Osteoblast (primary cell): ENCODE results near the gene ZSWIM6. TPM values are rescaled to one million over a fixed set of nuclear protein-coding genes. Genes with fewer than 3 reads are reported as not detected.

Source experiments
- DNase-seq: peaks from one replicate; pipeline ENCODE4 v3.0.0; 2011; ENCODE audit warnings: low spot score, mixed read lengths; ENCODE audit not compliant: insufficient read length; ENCODE audit errors: missing footprints
- H2AFZ ChIP-seq: 2 replicates; pipeline ENCODE4 v1.6.0; 2011; ENCODE audit warnings: mild to moderate bottlenecking, low read length
- H3K27ac ChIP-seq: 2 replicates; pipeline ENCODE4 v1.5.1; 2011; ENCODE audit warnings: mild to moderate bottlenecking, low read depth, low read length, moderate library complexity
- H3K27me3 ChIP-seq: 2 replicates; pipeline ENCODE4 v1.6.0; 2012; ENCODE audit warnings: mild to moderate bottlenecking, control low read depth, inconsistent platforms, low read length, moderate library complexity; ENCODE audit not compliant: insufficient read depth
- H3K36me3 ChIP-seq: 2 replicates; pipeline ENCODE4 v1.5.1; 2011; ENCODE audit warnings: mild to moderate bottlenecking, low read length, control low read depth, moderate library complexity; ENCODE audit not compliant: insufficient read depth
- H3K4me1 ChIP-seq: 2 replicates; pipeline ENCODE4 v1.5.1; 2011; ENCODE audit warnings: mild to moderate bottlenecking, low read length, control low read depth, moderate library complexity; ENCODE audit not compliant: insufficient read depth
- H3K4me2 ChIP-seq: 2 replicates; pipeline ENCODE4 v1.6.0; 2011; ENCODE audit warnings: mild to moderate bottlenecking, low read length; ENCODE audit not compliant: insufficient read depth
- H3K4me3 ChIP-seq: fragments of 200-600 bp; sonication (generic); 3 replicates; pipeline ENCODE4 v1.5.1; 2012; ENCODE audit warnings: mild to moderate bottlenecking, low read length, inconsistent platforms; ENCODE audit not compliant: insufficient read depth
- H3K79me2 ChIP-seq: 2 replicates; pipeline ENCODE4 v1.6.0; 2012; ENCODE audit warnings: mild to moderate bottlenecking, low read length, control low read depth, inconsistent platforms; ENCODE audit not compliant: insufficient read depth
- H3K9me3 ChIP-seq: 2 replicates; pipeline ENCODE4 v1.5.1; 2011; ENCODE audit warnings: low read depth, low read length, control low read depth
- H4K20me1 ChIP-seq: 2 replicates; pipeline ENCODE4 v1.6.0; 2012; ENCODE audit warnings: mild to moderate bottlenecking, low read length, control low read depth; ENCODE audit not compliant: insufficient read depth
- total RNA-seq: library from RNA; depleted of rRNA; stranded (reverse); fragments of >200 nt; gene quantifications from 2 replicates; pipeline ENCODE4 v1.2.3, GENCODE V29; 2012
- TF ChIP-seq, protein P1 (sequence below): IDR thresholded peaks from 2 replicates; pipeline ENCODE4 v1.5.1; 2011; ENCODE audit warnings: mild to moderate bottlenecking, low read depth, low read length, moderate library complexity; ENCODE audit errors: extremely low read depth

The ZSWIM6 gene
- total RNA-seq, 1 donor = 10.5 TPM

DNA sequence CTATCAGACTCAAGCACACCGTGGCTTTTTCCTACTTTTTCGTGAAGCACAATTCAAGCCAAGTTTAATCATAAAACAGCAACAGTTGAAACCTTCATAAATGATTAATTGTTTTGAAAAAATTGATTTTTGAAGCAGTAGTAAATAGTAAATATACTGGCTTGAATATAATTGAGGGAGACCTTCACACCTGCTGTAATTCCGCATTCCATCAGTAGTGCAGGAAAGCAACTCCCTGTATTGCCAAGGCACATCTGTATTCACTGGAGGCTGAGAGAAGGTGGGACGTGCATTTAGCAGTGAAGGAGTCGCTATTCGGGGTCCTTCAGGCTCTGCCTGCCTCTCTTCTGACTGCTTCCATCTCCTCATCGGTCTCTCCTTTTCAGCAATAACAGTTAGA is 203.8 kb downstream of the ZSWIM6 start:
- Histone ChIP-seq H3K36me3 (peaks cover 32% of the 10 kb centered on the region), H2AFZ (no peak overlapping the region), H3K27me3 (no peaks in the 10 kb centered on the region), H3K79me2 (peaks cover 8% of the 10 kb centered on the region), H3K4me1 (no peaks in the 10 kb centered on the region), H3K4me3 (no peak overlapping the region), H3K9me3 (no peaks in the 10 kb centered on the region), H3K27ac (no peak overlapping the region), H3K4me2 (no peak overlapping the region), H4K20me1 (no peaks in the 10 kb centered on the region)
- TF ChIP-seq, protein P1, sequence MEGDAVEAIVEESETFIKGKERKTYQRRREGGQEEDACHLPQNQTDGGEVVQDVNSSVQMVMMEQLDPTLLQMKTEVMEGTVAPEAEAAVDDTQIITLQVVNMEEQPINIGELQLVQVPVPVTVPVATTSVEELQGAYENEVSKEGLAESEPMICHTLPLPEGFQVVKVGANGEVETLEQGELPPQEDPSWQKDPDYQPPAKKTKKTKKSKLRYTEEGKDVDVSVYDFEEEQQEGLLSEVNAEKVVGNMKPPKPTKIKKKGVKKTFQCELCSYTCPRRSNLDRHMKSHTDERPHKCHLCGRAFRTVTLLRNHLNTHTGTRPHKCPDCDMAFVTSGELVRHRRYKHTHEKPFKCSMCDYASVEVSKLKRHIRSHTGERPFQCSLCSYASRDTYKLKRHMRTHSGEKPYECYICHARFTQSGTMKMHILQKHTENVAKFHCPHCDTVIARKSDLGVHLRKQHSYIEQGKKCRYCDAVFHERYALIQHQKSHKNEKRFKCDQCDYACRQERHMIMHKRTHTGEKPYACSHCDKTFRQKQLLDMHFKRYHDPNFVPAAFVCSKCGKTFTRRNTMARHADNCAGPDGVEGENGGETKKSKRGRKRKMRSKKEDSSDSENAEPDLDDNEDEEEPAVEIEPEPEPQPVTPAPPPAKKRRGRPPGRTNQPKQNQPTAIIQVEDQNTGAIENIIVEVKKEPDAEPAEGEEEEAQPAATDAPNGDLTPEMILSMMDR = no peak
- DNase-seq = no peak

DNA sequence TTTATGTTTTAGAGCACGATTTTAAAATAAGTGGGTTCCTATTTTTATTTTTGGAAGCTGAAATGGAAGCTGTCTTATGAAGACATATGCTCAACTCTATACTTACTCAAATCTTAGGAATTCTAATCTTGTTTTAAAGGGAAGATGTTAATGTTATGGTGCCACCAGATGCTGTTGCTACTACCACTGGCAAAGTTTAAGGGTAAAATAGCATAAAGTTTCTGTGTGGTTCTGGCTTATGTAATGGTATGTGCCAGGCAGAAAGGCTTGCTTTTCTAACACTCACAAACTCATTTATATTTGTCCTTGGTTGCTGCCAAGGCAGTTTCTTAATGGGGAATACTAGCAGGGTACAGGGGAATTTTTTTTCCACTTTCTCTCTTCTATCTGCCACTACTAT is 204.9 kb downstream of the ZSWIM6 start:
- Histone ChIP-seq H3K27ac (no peak overlapping the region), H3K4me2 (no peak overlapping the region), H3K9me3 (no peaks in the 10 kb centered on the region), H3K27me3 (no peaks in the 10 kb centered on the region), H4K20me1 (no peaks in the 10 kb centered on the region), H3K79me2 (peaks cover 7% of the 10 kb centered on the region), H3K4me3 (no peak overlapping the region), H3K4me1 (no peaks in the 10 kb centered on the region), H2AFZ (no peak overlapping the region), H3K36me3 (peaks cover 37% of the 10 kb centered on the region)
- no peak for DNase-seq
- TF ChIP-seq, protein P1 = no peak

DNA sequence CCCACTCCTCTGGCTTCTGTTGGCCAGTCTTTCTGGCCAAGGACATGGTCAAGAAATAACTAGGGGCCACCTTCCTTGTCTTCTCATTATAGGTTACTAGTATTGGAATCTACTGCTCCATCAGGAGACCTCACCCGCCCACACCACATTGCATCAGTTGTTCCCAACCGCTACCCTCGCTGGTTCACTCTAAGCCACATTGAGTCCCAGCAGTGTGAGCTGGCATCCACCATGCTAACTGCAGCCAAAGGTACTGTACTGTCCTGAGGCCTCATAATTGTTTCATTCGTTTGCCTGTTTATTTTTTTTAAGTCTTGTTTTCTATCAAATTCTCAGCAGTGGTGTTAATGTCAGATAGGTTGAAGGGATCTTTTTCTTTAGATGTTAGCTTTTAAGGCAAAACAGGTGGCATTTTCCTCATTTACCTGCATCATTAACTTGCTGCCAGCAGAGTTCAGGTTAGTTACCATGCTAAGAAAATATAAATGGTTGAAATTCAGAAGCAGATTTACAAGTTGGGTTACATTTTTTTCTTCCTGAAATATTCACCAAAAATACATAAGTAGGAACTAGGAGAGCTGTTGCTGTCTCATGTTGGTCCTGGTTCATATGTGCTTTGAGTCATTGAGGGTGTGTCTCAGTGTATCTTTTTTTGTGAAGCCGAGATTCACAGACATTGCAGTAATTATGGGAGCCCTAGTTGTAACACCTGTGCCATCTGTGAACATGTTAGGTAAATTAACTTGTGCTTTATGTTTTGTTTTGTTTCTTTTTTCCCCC is 206.9 kb downstream of the ZSWIM6 start:
- H3K36me3 ChIP-seq = peaks cover 57% of the 10 kb centered on the region
- peaks cover 2% of the 10 kb centered on the region for H3K79me2 ChIP-seq
- H3K4me2 ChIP-seq = no peak overlapping the region
- H3K9me3 ChIP-seq = peaks cover 4% of the 10 kb centered on the region
- no peak for DNase-seq
- no peaks in the 10 kb centered on the region for H3K27me3 ChIP-seq
- no peak overlapping the region for H3K27ac ChIP-seq
- TF ChIP-seq, protein P1 = no peak
- no peak overlapping the region for H2AFZ ChIP-seq
- H3K4me3 ChIP-seq = no peak overlapping the region
- H4K20me1 ChIP-seq = no peaks in the 10 kb centered on the region
- H3K4me1 ChIP-seq = no peaks in the 10 kb centered on the region

DNA sequence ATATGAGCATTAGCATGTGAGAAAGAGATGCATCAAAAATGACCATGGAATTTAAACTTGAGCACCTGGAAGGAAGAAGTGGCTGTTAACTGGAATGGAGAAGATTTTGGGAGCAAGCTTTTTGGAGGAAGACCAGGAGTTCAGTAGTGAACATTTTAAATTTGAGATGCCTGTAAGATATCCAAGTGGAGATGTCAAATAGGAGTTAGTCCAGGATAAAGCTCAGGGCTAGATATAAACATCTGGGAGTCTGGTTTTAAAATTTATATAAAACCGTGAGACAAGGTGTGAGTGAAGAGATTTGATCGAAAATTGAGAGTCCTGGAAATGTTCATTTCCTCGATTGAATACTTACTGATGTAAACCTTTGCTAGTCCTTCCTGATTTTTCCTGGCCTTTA is 217.5 kb downstream of the ZSWIM6 start:
- DNase-seq = no peak
- TF ChIP-seq, protein P1 = no peak
- H4K20me1 ChIP-seq = no peaks in the 10 kb centered on the region
- H3K36me3 ChIP-seq = peaks cover 18% of the 10 kb centered on the region
- H3K27me3 ChIP-seq = no peaks in the 10 kb centered on the region
- H3K4me1 ChIP-seq = no peaks in the 10 kb centered on the region
- H3K4me3 ChIP-seq = no peak overlapping the region
- H2AFZ ChIP-seq = no peak overlapping the region
- H3K79me2 ChIP-seq = no peaks in the 10 kb centered on the region
- H3K9me3 ChIP-seq = no peaks in the 10 kb centered on the region
- no peak overlapping the region for H3K4me2 ChIP-seq
- H3K27ac ChIP-seq = no peak overlapping the region
